ENCODE measurements around the gene NRG3. TPM values are rescaled to one million over a fixed set of nuclear protein-coding genes. Genes with fewer than 3 reads are reported as not detected.

NRG3 gene
- total RNA-seq, 1 experiment from 2014 or later, result 0.66 TPM

DNA sequence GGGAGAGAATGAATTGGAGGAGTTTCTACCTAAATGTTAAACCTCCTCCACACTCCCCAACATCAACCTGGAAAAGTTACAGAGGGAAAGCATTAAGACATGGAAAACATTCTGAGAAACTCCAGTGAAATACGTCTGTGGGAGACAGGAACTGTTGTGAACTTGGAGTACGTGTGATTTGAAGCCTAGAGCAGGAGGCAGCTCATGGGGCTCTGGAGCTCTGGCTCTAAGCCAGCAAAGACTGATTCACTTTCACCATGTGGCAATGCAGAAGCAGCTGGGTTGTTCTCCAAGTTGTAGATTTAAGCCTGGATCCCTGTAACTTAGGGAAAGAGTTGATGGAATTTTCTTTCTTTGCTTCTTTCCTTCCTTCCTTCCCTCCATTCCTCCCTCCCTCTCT is 503.2 kb downstream of the NRG3 start:
- intact Hi-C loops (cut with micrococcal nuclease; ENCODE audit: unreplicated experiment), result loop anchor here (10.0 kb wide), 1 partner anchor 417 kb away; no protein-coding TSS in a partner anchor
- no peaks in the 10 kb centered on the region for H3K4me1 Mint-ChIP-seq (ENCODE audit: low read depth, unreplicated experiment)
- H3K4me1 ChIP-seq, result no peaks in the 10 kb centered on the region
- CTCF ChIA-PET, result no interaction called here
- H3K36me3 ChIP-seq (ENCODE audit: control insufficient read depth, insufficient read depth, low read length), result no peaks in the 10 kb centered on the region
- TF ChIP-seq, protein P1, sequence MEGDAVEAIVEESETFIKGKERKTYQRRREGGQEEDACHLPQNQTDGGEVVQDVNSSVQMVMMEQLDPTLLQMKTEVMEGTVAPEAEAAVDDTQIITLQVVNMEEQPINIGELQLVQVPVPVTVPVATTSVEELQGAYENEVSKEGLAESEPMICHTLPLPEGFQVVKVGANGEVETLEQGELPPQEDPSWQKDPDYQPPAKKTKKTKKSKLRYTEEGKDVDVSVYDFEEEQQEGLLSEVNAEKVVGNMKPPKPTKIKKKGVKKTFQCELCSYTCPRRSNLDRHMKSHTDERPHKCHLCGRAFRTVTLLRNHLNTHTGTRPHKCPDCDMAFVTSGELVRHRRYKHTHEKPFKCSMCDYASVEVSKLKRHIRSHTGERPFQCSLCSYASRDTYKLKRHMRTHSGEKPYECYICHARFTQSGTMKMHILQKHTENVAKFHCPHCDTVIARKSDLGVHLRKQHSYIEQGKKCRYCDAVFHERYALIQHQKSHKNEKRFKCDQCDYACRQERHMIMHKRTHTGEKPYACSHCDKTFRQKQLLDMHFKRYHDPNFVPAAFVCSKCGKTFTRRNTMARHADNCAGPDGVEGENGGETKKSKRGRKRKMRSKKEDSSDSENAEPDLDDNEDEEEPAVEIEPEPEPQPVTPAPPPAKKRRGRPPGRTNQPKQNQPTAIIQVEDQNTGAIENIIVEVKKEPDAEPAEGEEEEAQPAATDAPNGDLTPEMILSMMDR (IDR thresholded peaks at IDR 0.05; ENCODE audit: insufficient read depth in 1 of 2, low read depth in 1 of 2, low read length in 1 of 2, severe bottlenecking in 1 of 2, unreplicated experiment in 1 of 2), result no peak
- H3K27me3 Mint-ChIP-seq (ENCODE audit: insufficient read depth, unreplicated experiment), result no peaks in the 10 kb centered on the region
- no peaks in the 10 kb centered on the region for H3K9me3 Mint-ChIP-seq (ENCODE audit: unreplicated experiment)
- BruUV-seq (replicated peaks), result no TSS peak
- H3K4me3 ChIP-seq (ENCODE audit: low read depth, low read length), result no peak overlapping the region
- POLR2A ChIA-PET, result no interaction called here
- no peaks in the 10 kb centered on the region for H3K36me3 Mint-ChIP-seq (ENCODE audit: insufficient read depth, unreplicated experiment)
- no peak overlapping the region for H3K4me3 Mint-ChIP-seq (ENCODE audit: unreplicated experiment)
- H3K9me3 ChIP-seq, result no peaks in the 10 kb centered on the region
- H3K27ac Mint-ChIP-seq (ENCODE audit: unreplicated experiment), result no peak overlapping the region
- H3K27me3 ChIP-seq (replicated peaks; ENCODE audit: control insufficient read depth, insufficient read depth, low read length), result no peaks in the 10 kb centered on the region
- DNase-seq, result no peak

- no peaks in the 10 kb centered on the region for H3K36me3 Mint-ChIP-seq (ENCODE audit: insufficient read depth, unreplicated experiment)
- Histone ChIP-seq H3K9me3 (no peaks in the 10 kb centered on the region), H3K4me1 (no peaks in the 10 kb centered on the region), H3K4me3 (ENCODE audit: low read depth, low read length) (no peak overlapping the region), H3K27me3 (replicated peaks; ENCODE audit: control insufficient read depth, insufficient read depth, low read length) (no peaks in the 10 kb centered on the region), H3K36me3 (ENCODE audit: control insufficient read depth, insufficient read depth, low read length) (no peaks in the 10 kb centered on the region)
- DNase-seq, result no peak
- no peak overlapping the region for H3K4me3 Mint-ChIP-seq (ENCODE audit: unreplicated experiment)
- TF ChIP-seq, protein P1 (IDR thresholded peaks at IDR 0.05; ENCODE audit: insufficient read depth in 1 of 2, low read depth in 1 of 2, low read length in 1 of 2, severe bottlenecking in 1 of 2, unreplicated experiment in 1 of 2), result no peak
- H3K4me1 Mint-ChIP-seq (ENCODE audit: low read depth, unreplicated experiment), result no peaks in the 10 kb centered on the region
- no peaks in the 10 kb centered on the region for H3K27me3 Mint-ChIP-seq (ENCODE audit: insufficient read depth, unreplicated experiment)
- no peak overlapping the region for H3K27ac Mint-ChIP-seq (ENCODE audit: unreplicated experiment)
- ChIA-PET POLR2A (no interaction called here), CTCF (no interaction called here)
- intact Hi-C loops (cut with micrococcal nuclease; ENCODE audit: unreplicated experiment), result loop anchor here (10.0 kb wide), 1 partner anchor 581 kb away; no protein-coding TSS in a partner anchor
- BruUV-seq (replicated peaks), result no TSS peak
- peaks cover 11% of the 10 kb centered on the region for H3K9me3 Mint-ChIP-seq (ENCODE audit: unreplicated experiment)
Observed at GRCh38 chr10:82383350-82383749, 508.4 kb downstream of the NRG3 start.

GRCh38 chr10:82390866-82391658 is 516.1 kb downstream of the NRG3 start:
- Mint-ChIP-seq H3K27me3 (ENCODE audit: insufficient read depth, unreplicated experiment) (no peaks in the 10 kb centered on the region), H3K27ac (ENCODE audit: unreplicated experiment) (no peak overlapping the region), H3K4me3 (ENCODE audit: unreplicated experiment) (no peak overlapping the region), H3K36me3 (ENCODE audit: insufficient read depth, unreplicated experiment) (no peaks in the 10 kb centered on the region), H3K4me1 (ENCODE audit: low read depth, unreplicated experiment) (no peaks in the 10 kb centered on the region), H3K9me3 (ENCODE audit: unreplicated experiment) (peaks cover 11% of the 10 kb centered on the region)
- Histone ChIP-seq H3K36me3 (ENCODE audit: control insufficient read depth, insufficient read depth, low read length) (no peaks in the 10 kb centered on the region), H3K27me3 (replicated peaks; ENCODE audit: control insufficient read depth, insufficient read depth, low read length) (no peaks in the 10 kb centered on the region), H3K4me1 (no peaks in the 10 kb centered on the region), H3K4me3 (ENCODE audit: low read depth, low read length) (no peak overlapping the region), H3K9me3 (peaks cover 3% of the 10 kb centered on the region; the same call in 1 of the 2 replicates)
- TF ChIP-seq, protein P1 (IDR thresholded peaks at IDR 0.05; ENCODE audit: insufficient read depth in 1 of 2, low read depth in 1 of 2, low read length in 1 of 2, severe bottlenecking in 1 of 2, unreplicated experiment in 1 of 2), result no peak
- DNase-seq, result no peak
- ChIA-PET CTCF (interaction anchor here (0.6 kb wide), 1 partner anchor 57 kb away, joined by 4 read pairs; no protein-coding TSS in a partner anchor), POLR2A (no interaction called here)
- BruUV-seq (replicated peaks), result no TSS peak
- intact Hi-C loops (cut with micrococcal nuclease; ENCODE audit: unreplicated experiment), result no loop called here

All from Caco-2 (cell line).